ENCODE data around the gene FAXC. TPM values are rescaled to one million over a fixed set of nuclear protein-coding genes. Genes with fewer than 3 reads are reported as not detected.

Gene FAXC
- total and polyA plus RNA-seq, 9 donors: 0.78 to 8.1 (median 2.5) TPM

GRCh38 chr6:99310553-99310952 is 38.9 kb downstream of the FAXC start:
- no peaks in the 10 kb centered on the region for H3K4me1 ChIP-seq (ENCODE audit: insufficient read depth)
- intact Hi-C loops (cut with DNase I): no loop called here
- H3K9me3 ChIP-seq: no peaks in the 10 kb centered on the region
- WGBS, 3 donors: 89 to 98% (median 97%) methylated on average over 1 of the region's 1 CpG
- H3K27me3 ChIP-seq: no peaks in the 10 kb centered on the region
- DNase-seq: no peak
- H3K4me3 ChIP-seq: no peak overlapping the region
- H3K36me3 ChIP-seq: no peaks in the 10 kb centered on the region
- H3K27ac ChIP-seq: no peak overlapping the region
- TF ChIP-seq EP300 (IDR thresholded peaks at IDR 0.05): no peak
- TF ChIP-seq CTCF (IDR thresholded peaks at IDR 0.05): no peak
- TF ChIP-seq POLR2A (IDR thresholded peaks at IDR 0.05): no peak

- no peak for TF ChIP-seq POLR2A (IDR thresholded peaks at IDR 0.05)
- TF ChIP-seq CTCF (IDR thresholded peaks at IDR 0.05): no peak
- no peak for TF ChIP-seq EP300 (IDR thresholded peaks at IDR 0.05)
- H3K4me1 ChIP-seq (ENCODE audit: insufficient read depth): no peaks in the 10 kb centered on the region
- DNase-seq: no peak
- WGBS, 3 donors: 86 to 91% (median 87%) methylated on average over 4 of the region's 4 CpGs
- H3K27me3 ChIP-seq: no peaks in the 10 kb centered on the region
- H3K36me3 ChIP-seq: no peaks in the 10 kb centered on the region
- no peaks in the 10 kb centered on the region for H3K9me3 ChIP-seq
- no peak overlapping the region for H3K27ac ChIP-seq
- intact Hi-C loops (cut with DNase I): no loop called here
- no peak overlapping the region for H3K4me3 ChIP-seq
Observed at GRCh38 chr6:99309557-99309956, 39.9 kb downstream of the FAXC start.

GRCh38 chr6:99308788-99309187 is 40.7 kb downstream of the FAXC start:
- no peak overlapping the region for H3K27ac ChIP-seq
- no peaks in the 10 kb centered on the region for H3K27me3 ChIP-seq
- H3K4me1 ChIP-seq (ENCODE audit: insufficient read depth): no peaks in the 10 kb centered on the region
- no peak overlapping the region for H3K4me3 ChIP-seq
- no peaks in the 10 kb centered on the region for H3K9me3 ChIP-seq
- WGBS, 3 donors: 77 to 91% (median 83%) methylated on average over 3 of the region's 3 CpGs
- no peaks in the 10 kb centered on the region for H3K36me3 ChIP-seq
- TF ChIP-seq POLR2A (IDR thresholded peaks at IDR 0.05): no peak
- DNase-seq: no peak
- intact Hi-C loops (cut with DNase I): no loop called here

- Histone ChIP-seq H3K27ac (no peak overlapping the region), H3K27me3 (no peaks in the 10 kb centered on the region), H3K36me3 (no peaks in the 10 kb centered on the region), H3K4me3 (no peak overlapping the region), H3K4me1 (ENCODE audit: insufficient read depth) (no peaks in the 10 kb centered on the region), H3K9me3 (no peaks in the 10 kb centered on the region)
- TF ChIP-seq CTCF (IDR thresholded peaks at IDR 0.05) (no peak), POLR2A (IDR thresholded peaks at IDR 0.05) (no peak), EP300 (IDR thresholded peaks at IDR 0.05) (no peak)
- intact Hi-C loops (cut with DNase I): no loop called here
- WGBS, 3 donors: 86 to 91% (median 88%) methylated on average over 11 of the region's 11 CpGs
- no peak for DNase-seq
Observed at GRCh38 chr6:99307295-99307907, 42.1 kb downstream of the FAXC start.

GRCh38 chr6:99306341-99306740 is 43.1 kb downstream of the FAXC start:
- Histone ChIP-seq H3K9me3 (no peaks in the 10 kb centered on the region), H3K4me1 (ENCODE audit: insufficient read depth) (no peaks in the 10 kb centered on the region), H3K4me3 (no peak overlapping the region), H3K36me3 (no peaks in the 10 kb centered on the region), H3K27ac (no peak overlapping the region), H3K27me3 (no peaks in the 10 kb centered on the region)
- no peak for TF ChIP-seq EP300 (IDR thresholded peaks at IDR 0.05)
- TF ChIP-seq POLR2A (IDR thresholded peaks at IDR 0.05): no peak
- TF ChIP-seq CTCF (IDR thresholded peaks at IDR 0.05): no peak
- 45 to 66% (median 55%) methylated on average over 3 of the region's 3 CpGs for WGBS, 3 donors
- no peak for DNase-seq
- intact Hi-C loops (cut with DNase I): no loop called here

Measured in ovary (tissue), 9 donors.